HG02840 (cell line): ENCODE data around the gene LEPROT.

Source experiments
- ATAC-seq: cut with Tn5 transposase; IDR thresholded peaks from one replicate; pipeline ENCODE4 v1.9.1; 2021; ENCODE audit warnings: mild to moderate bottlenecking, moderate library complexity, moderate number of reproducible peaks; ENCODE audit not compliant: unreplicated experiment, low FRiP score

LEPROT gene

GRCh38 chr1:65412256-65412983 lies 8.0 kb upstream of the LEPROT start:
- no peak for ATAC-seq

GRCh38 chr1:65412984-65413375 lies 7.5 kb upstream of the LEPROT start:
- ATAC-seq = no peak

- no peak for ATAC-seq
Measured at GRCh38 chr1:65414538-65414937, 5.9 kb upstream of the LEPROT start.

GRCh38 chr1:65416767-65417166 lies 3.7 kb upstream of the LEPROT start:
- ATAC-seq = no peak

GRCh38 chr1:65417729-65418128 lies 2.7 kb upstream of the LEPROT start:
- no peak for ATAC-seq

GRCh38 chr1:65418522-65419185 lies 1.8 kb upstream of the LEPROT start:
- no peak for ATAC-seq

- ATAC-seq = peak; percentile 93
Measured at GRCh38 chr1:65419681-65420589, 533 bp upstream of the LEPROT start.

- ATAC-seq = no peak
Measured at GRCh38 chr1:65421351-65422025, 1.0 kb downstream of the LEPROT start.

GRCh38 chr1:65422241-65423203 lies 2.1 kb downstream of the LEPROT start:
- no peak for ATAC-seq

GRCh38 chr1:65423884-65424572 lies 3.6 kb downstream of the LEPROT start:
- ATAC-seq = no peak

GRCh38 chr1:65424573-65424889 lies 4.1 kb downstream of the LEPROT start:
- no peak for ATAC-seq

- no peak for ATAC-seq
Measured at GRCh38 chr1:65425006-65425405, 4.5 kb downstream of the LEPROT start.

- no peak for ATAC-seq
Measured at GRCh38 chr1:65425697-65426096, 5.2 kb downstream of the LEPROT start.

GRCh38 chr1:65429078-65429477 lies 8.6 kb downstream of the LEPROT start:
- ATAC-seq = no peak

GRCh38 chr1:65429806-65430205 lies 9.3 kb downstream of the LEPROT start:
- ATAC-seq = no peak

- no peak for ATAC-seq
Measured at GRCh38 chr1:65431111-65431705, 10.7 kb downstream of the LEPROT start.

GRCh38 chr1:65432918-65433317 lies 12.4 kb downstream of the LEPROT start:
- ATAC-seq = no peak

GRCh38 chr1:65434255-65434654 lies 13.8 kb downstream of the LEPROT start:
- ATAC-seq = no peak

GRCh38 chr1:65434760-65435159 lies 14.3 kb downstream of the LEPROT start:
- ATAC-seq = no peak
